Left lung (tissue), 14 donors: ENCODE measurements around the gene HDHD3. TPM values are rescaled to one million over a fixed set of nuclear protein-coding genes. Genes with fewer than 3 reads are reported as not detected.
A peak's percentile ranks its signal among the peaks of the same experiment; 100 is the strongest.

Source experiments
- ATAC-seq: fragments of 200-7000 bp; cut with Tn5 transposase; one replicate; pipeline ENCODE4 v1.9.1; 2020; ENCODE audit warnings: moderate library complexity
- DNase-seq, 4 donors: peaks; one replicate each; pipeline ENCODE4 v3.0.0-alpha.2; 2013 to 2020
- H3K27ac ChIP-seq, 2 donors: fragments of 200-600 bp; sonication (generic) in 1 of 2; one replicate each; pipeline versions ENCODE4 v1.5.0 to v1.8.0; 2020 to 2021
- H3K27me3 ChIP-seq, 2 donors: fragments of 200-600 bp; sonication (generic) in 1 of 2; one replicate each; pipeline versions ENCODE4 v1.5.0 to v1.8.0; 2020 to 2021
- H3K36me3 ChIP-seq, 2 donors: fragments of 200-600 bp; sonication (generic) in 1 of 2; one replicate each; pipeline versions ENCODE4 v1.5.0 to v1.8.0; 2020 to 2021
- H3K4me1 ChIP-seq, 2 donors: fragments of 200-600 bp; one replicate each; pipeline ENCODE4 v1.8.0; 2021
- H3K4me3 ChIP-seq, 2 donors: fragments of 200-600 bp; sonication (generic) in 1 of 2; one replicate each; pipeline versions ENCODE4 v1.5.0 to v1.8.0; 2020 to 2021; ENCODE audit warnings: mild to moderate bottlenecking in 1 of 2
- H3K9me3 ChIP-seq, 2 donors: fragments of 200-600 bp; sonication (generic) in 1 of 2; one replicate each; pipeline versions ENCODE4 v1.5.0 to v1.8.0; 2020 to 2021
- intact Hi-C, 2 donors: fragments of 100-400 bp; cut with DNase I; formaldehyde crosslinking; loops; one replicate each; pipeline versions ENCODE4 v1.11.2 to v1.14.2; 2022
- long read RNA-seq, 12 donors: library from polyadenylated mRNA in 2 of 12; unstranded in 2 of 12; transcript quantifications; one replicate each; pipeline ENCODE4 v2.0.0 and lab custom pipeline, GENCODE V29; 2019 to 2026
- polyA plus RNA-seq, 6 donors: library from polyadenylated mRNA; unstranded; fragments of 120-200 nt; gene quantifications; one replicate each; pipeline ENCODE4 v1.2.1, GENCODE V29; 2013; ENCODE audit not compliant: insufficient read length in 6 of 6
- total RNA-seq, 2 donors: library from RNA; stranded (reverse); fragmentation: NEBNext Ultra II Directional; extraction: Animal tissue kit (Norgen Biotek cat#: 25700); gene quantifications; one replicate each; pipeline ENCODE4 v1.2.1, GENCODE V29; 2021
- TF ChIP-seq, protein P1 (sequence below), 2 donors: fragments of 200-600 bp; sonication (generic) in 1 of 2; IDR thresholded peaks; one replicate each; pipeline versions ENCODE4 v1.5.0 to v1.8.0; 2021; ENCODE audit warnings: antibody characterized with exemption in 2 of 2
- donor health status: DM: no; HTN: yes; CAD: no.
- donor health status: DM: no; HTN: no; CAD: no.

HDHD3 gene, protein sequence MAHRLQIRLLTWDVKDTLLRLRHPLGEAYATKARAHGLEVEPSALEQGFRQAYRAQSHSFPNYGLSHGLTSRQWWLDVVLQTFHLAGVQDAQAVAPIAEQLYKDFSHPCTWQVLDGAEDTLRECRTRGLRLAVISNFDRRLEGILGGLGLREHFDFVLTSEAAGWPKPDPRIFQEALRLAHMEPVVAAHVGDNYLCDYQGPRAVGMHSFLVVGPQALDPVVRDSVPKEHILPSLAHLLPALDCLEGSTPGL
- 10 to 100 TPM; 16.6 to 19.9 TPM for total RNA-seq
- 10 to 100 TPM; 12.3 to 15.5 (median 14.7) TPM for polyA plus RNA-seq
- long read RNA-seq, donor 1, partial matches to known transcripts, result 0 of 7 reads
- long read RNA-seq, donor 1, other reads (novel, unspliced or antisense), result 0 of 7 reads
- long read RNA-seq, donor 2, partial matches to known transcripts, result 0 of 4 reads
- long read RNA-seq, donor 2, other reads (novel, unspliced or antisense), result 0 of 4 reads
- long read RNA-seq, donor 3, partial matches to known transcripts, result 0 of 6 reads
- long read RNA-seq, donor 3, other reads (novel, unspliced or antisense), result 0 of 6 reads
- long read RNA-seq, donor 4, transcript HDHD3-203 (3 exons, 913 nt), result major isoform, 20 of 31 reads
- long read RNA-seq, donor 4, transcript HDHD3-202 (3 exons, 1,497 nt), result minor isoform, 9 of 31 reads
- long read RNA-seq, donor 4, partial matches to known transcripts, result 0 of 31 reads
- long read RNA-seq, donor 4, other reads (novel, unspliced or antisense), result 1 of 31 reads
- long read RNA-seq, donor 5, transcript HDHD3-202 (3 exons, 1,497 nt), result major isoform, 8 of 13 reads
- long read RNA-seq, donor 5, partial matches to known transcripts, result 0 of 13 reads
- long read RNA-seq, donor 5, other reads (novel, unspliced or antisense), result 0 of 13 reads
- long read RNA-seq, donor 6, partial matches to known transcripts, result 0 of 11 reads
- long read RNA-seq, donor 6, other reads (novel, unspliced or antisense), result 0 of 11 reads
- long read RNA-seq, donor 7, transcript HDHD3-202 (3 exons, 1,497 nt), result major isoform, 6 of 7 reads
- long read RNA-seq, donor 7, partial matches to known transcripts, result 0 of 7 reads
- long read RNA-seq, donor 7, other reads (novel, unspliced or antisense), result 0 of 7 reads
- long read RNA-seq, donor 8, partial matches to known transcripts, result 0 of 5 reads
- long read RNA-seq, donor 8, other reads (novel, unspliced or antisense), result 0 of 5 reads
- long read RNA-seq, donor 9, result 0 reads
- long read RNA-seq, donor 10, transcript HDHD3-202 (3 exons, 1,497 nt), result minor isoform, 14 of 35 reads
- long read RNA-seq, donor 10, transcript HDHD3-203 (3 exons, 913 nt), result major isoform, 17 of 35 reads
- long read RNA-seq, donor 10, partial matches to known transcripts, result 1 of 35 reads
- long read RNA-seq, donor 10, other reads (novel, unspliced or antisense), result 3 of 35 reads
- long read RNA-seq, donor 11, partial matches to known transcripts, result 0 of 2 reads
- long read RNA-seq, donor 11, other reads (novel, unspliced or antisense), result 0 of 2 reads
- long read RNA-seq, donor 12, partial matches to known transcripts, result 0 of 6 reads
- long read RNA-seq, donor 12, other reads (novel, unspliced or antisense), result 0 of 6 reads

DNA sequence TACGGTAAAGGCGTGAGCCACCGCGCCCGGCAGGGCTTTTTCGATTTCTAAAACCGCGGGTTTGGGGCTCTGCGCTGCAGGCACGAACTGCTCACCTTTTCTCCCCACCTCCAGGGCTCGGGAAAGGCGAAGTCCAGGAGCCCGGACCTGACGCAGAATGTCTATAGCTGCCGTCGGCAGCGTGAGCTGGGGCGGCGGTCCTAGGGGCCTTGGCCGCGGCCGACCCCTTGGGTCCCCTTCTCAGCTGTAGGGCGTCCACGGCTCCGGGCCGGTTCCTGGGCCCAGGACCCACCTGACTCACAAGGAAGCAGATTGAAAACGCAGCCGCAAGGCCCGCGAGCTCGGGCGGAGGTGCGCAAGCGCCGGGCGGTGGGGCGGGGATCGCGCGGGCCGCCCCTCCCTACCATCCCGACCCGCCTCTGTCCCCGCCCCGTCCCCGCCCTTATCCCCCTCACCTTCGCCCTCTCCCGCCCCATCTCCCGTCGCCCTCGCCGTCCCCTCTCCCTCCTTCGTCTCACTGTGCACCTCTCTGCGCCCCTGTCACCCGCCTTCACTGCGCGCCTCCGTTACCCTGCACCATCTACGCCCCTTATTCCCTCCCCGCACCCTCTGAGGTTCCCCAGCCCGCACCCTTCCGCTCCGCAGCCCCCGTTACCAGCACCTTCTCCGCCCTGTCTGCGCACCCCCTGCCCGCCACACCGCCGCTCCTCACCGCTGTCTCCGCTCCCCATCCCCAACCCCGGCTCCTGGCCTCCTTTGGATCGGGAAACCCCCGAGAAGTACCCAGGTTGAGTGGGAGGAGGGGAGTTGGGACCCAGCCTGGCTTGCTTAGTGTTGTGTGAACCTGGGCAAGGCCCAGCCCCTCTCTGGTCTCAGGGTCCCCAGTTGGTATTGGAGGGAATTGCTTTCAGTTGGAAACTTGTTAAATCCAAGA, at the start of gene HDHD3:
Gene HDHD3 (minus strand): TSS at position 353 of the 934 bp plus-strand sequence. CDS start 2,632 bp downstream, outside the sequence.
- Histone ChIP-seq H3K4me3 (peak within 1 kb of the TSS; percentile 59 to 83), H3K27me3 (no peaks in the 10 kb centered on the region), H3K9me3 (no peaks in the 10 kb centered on the region), H3K4me1 (peaks cover 0 to 9% of the 10 kb centered on the region in 2 donors), H3K36me3 (peaks cover 0 to 19% of the 10 kb centered on the region in 2 donors), H3K27ac (peak within 1 kb of the TSS; percentile 67 to 79)
- intact Hi-C loops, result no loop called here
- DNase-seq (peak; percentile 73 to 95 (median 87)), ATAC-seq (peak; percentile 97)
- TF ChIP-seq, protein P1, sequence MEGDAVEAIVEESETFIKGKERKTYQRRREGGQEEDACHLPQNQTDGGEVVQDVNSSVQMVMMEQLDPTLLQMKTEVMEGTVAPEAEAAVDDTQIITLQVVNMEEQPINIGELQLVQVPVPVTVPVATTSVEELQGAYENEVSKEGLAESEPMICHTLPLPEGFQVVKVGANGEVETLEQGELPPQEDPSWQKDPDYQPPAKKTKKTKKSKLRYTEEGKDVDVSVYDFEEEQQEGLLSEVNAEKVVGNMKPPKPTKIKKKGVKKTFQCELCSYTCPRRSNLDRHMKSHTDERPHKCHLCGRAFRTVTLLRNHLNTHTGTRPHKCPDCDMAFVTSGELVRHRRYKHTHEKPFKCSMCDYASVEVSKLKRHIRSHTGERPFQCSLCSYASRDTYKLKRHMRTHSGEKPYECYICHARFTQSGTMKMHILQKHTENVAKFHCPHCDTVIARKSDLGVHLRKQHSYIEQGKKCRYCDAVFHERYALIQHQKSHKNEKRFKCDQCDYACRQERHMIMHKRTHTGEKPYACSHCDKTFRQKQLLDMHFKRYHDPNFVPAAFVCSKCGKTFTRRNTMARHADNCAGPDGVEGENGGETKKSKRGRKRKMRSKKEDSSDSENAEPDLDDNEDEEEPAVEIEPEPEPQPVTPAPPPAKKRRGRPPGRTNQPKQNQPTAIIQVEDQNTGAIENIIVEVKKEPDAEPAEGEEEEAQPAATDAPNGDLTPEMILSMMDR (IDR thresholded peaks at IDR 0.05), result no peak

DNA sequence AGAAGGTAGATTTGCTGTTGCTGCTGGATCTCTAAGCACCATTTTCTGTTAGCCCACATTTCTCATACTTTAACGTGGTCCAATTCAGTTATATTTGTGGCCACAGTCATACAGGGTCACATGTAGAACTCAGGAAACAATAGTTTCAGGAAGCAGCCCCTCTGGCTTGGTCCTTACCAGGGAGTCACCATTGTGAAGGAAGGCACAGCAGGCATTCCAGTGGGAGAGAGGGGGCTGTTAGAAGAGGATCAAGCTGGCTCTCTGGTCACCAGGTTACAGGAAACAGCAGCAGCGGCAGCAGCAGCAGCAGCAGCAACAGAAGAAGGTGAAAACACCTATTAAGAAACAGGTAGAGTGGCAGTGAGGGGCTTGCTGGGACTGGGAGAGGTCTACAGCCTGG, 48.3 kb upstream of the HDHD3 start:
- no peak for DNase-seq
- TF ChIP-seq, protein P1 (IDR thresholded peaks at IDR 0.05), result no peak
- intact Hi-C loops, result loop anchor here in 1 of 2 donors (10.0 kb wide), 1 partner anchor 240 kb away; no protein-coding TSS in a partner anchor

DNA sequence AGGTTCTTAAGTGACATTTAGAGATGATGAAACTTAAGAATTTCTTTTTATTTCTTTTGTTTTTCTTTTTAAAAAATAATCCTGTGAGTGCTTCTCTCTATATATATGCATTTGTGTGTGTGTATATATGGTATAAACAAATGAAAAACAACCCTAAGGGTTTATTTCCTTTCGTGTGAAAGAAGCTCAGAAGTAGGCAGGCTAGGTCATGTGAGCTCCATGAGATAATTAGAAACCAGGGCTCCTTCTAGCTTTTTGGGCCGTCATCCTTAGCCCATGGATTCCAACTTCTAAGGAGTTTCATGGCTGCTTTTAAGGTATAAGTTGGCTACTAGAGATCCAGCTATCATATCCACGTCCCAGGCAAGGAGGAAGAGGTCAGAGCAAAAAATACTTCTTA, 44.9 kb upstream of the HDHD3 start:
- intact Hi-C loops, result loop anchor here in 1 of 2 donors (10.0 kb wide), 1 partner anchor 243 kb away; no protein-coding TSS in a partner anchor
- no peak overlapping the region for H3K4me3 ChIP-seq
- H3K36me3 ChIP-seq, result no peaks in the 10 kb centered on the region
- H3K4me1 ChIP-seq, result no peaks in the 10 kb centered on the region
- no peak for DNase-seq
- ATAC-seq, result no peak
- H3K9me3 ChIP-seq, result no peaks in the 10 kb centered on the region
- no peaks in the 10 kb centered on the region for H3K27me3 ChIP-seq
- H3K27ac ChIP-seq, result no peak overlapping the region
- TF ChIP-seq, protein P1 (IDR thresholded peaks at IDR 0.05), result no peak

More for the DNA sequence above, 48.3 kb upstream of the HDHD3 start:
- Histone ChIP-seq H3K27me3 (no peaks in the 10 kb centered on the region), H3K4me3 (no peak overlapping the region), H3K9me3 (no peaks in the 10 kb centered on the region), H3K36me3 (no peaks in the 10 kb centered on the region), H3K27ac (no peak overlapping the region), H3K4me1 (no peaks in the 10 kb centered on the region)
- ATAC-seq, result no peak

DNA sequence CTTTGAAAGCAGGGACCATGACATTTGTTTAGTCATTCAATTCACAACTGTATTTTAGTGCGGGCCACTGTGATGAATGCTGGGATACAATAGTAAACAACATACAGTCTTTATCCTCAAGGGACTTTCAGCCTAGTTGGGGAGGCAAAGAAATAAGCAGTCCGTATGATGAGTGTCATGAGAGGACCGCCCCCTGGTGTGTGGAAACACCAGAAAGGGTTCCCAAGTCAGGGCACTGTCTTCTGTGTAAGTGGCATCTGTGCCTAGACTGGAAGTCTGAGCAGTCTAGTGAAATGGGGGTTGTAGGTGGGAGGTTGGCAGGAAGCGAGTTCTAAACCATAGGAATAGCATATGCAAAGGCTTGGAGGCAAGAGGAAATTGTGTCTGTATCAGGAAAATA, 40.6 kb upstream of the HDHD3 start:
- DNase-seq, result no peak
- TF ChIP-seq, protein P1 (IDR thresholded peaks at IDR 0.05), result no peak
- intact Hi-C loops, result no loop called here

More for the DNA sequence above, 40.6 kb upstream of the HDHD3 start:
- H3K36me3 ChIP-seq, result no peaks in the 10 kb centered on the region
- ATAC-seq, result no peak
- no peak overlapping the region for H3K4me3 ChIP-seq
- H3K4me1 ChIP-seq, result no peaks in the 10 kb centered on the region
- no peaks in the 10 kb centered on the region for H3K27me3 ChIP-seq
- no peak overlapping the region for H3K27ac ChIP-seq
- H3K9me3 ChIP-seq, result no peaks in the 10 kb centered on the region
